TTC549 (cell line): Measurements from ENCODE around the gene TMBIM1.

Source experiments
- FAIRE-seq: peaks from 2 replicates; lab custom pipeline; 2012; peaks lifted over from hg19 to GRCh38; lab: Jason Lieb, UNC

The TMBIM1 gene

GRCh38 chr2:218292048-218293014, at the start of gene TMBIM1:
Gene TMBIM1 (minus strand): TSS chr2:218292503. CDS start chr2:218282141, 10,362 bp downstream.
- no peak for FAIRE-seq

GRCh38 chr2:218341381-218341780, 49.1 kb upstream of the TMBIM1 start:
- no peak for FAIRE-seq

DNA sequence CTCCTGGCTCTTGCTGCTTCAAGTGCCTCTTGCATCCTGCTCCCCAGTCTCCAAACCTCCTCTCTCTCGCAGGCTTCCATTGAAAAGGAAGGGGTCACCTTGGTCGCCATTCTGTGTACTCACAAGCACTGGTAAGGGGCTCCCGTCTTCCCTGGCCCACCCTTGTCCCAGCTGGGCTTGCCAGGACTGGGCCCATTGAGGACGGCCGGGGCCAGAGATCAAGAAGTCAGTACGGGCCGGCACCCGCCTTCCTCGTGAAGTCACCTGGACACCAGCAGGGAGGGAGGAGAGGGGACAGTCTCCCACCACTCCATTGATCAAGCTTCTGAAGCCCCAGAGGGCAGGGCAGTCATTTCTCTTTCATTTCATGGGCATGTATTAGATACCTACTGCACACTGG, 48.4 kb upstream of the TMBIM1 start:
- FAIRE-seq, result no peak

DNA sequence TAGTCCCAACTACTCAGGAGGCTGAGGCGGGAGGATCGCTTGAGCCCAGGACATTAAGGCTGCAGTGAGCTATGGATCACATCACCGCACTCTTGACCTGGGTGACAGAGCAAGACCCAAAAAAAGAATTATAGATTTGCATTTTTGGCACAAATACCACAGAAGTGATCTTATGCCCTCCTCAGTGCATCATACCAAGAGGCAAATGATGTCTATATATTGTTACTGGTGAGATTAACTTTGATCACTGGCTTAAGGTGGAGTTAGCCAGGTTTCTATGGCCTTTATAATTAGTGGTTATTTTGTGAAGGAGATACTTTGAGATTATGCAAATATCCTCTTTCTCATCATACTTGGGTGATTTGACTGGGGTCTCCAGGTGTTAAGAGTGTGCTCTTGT, 42.2 kb upstream of the TMBIM1 start:
- no peak for FAIRE-seq

- no peak for FAIRE-seq
Observed at GRCh38 chr2:218332920-218333645, 40.8 kb upstream of the TMBIM1 start.

GRCh38 chr2:218332288-218332687, 40.0 kb upstream of the TMBIM1 start:
- no peak for FAIRE-seq

- no peak for FAIRE-seq
Observed at GRCh38 chr2:218331745-218332144, 39.4 kb upstream of the TMBIM1 start.

GRCh38 chr2:218329826-218330593, 37.7 kb upstream of the TMBIM1 start:
- no peak for FAIRE-seq

GRCh38 chr2:218329027-218329825, 36.9 kb upstream of the TMBIM1 start:
- FAIRE-seq, result no peak

DNA sequence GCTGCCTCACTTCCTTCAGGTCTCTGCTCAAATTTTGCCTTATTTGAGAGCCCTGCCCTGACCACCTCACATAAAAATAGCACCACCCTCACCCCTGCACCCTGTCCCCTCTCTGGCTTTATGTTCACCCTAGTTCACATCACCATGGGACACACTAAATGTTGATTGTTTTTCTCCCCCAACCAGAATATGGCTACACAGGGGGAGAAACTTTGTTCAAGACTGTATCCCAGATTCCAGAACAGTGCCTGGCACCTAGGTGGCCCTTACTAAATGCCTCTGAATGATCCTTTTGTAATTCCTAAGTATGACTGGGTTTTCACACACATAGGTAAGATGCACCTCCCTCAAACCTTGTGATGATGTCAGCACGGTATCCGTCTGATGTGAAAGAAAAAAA, 36.0 kb upstream of the TMBIM1 start:
- no peak for FAIRE-seq

DNA sequence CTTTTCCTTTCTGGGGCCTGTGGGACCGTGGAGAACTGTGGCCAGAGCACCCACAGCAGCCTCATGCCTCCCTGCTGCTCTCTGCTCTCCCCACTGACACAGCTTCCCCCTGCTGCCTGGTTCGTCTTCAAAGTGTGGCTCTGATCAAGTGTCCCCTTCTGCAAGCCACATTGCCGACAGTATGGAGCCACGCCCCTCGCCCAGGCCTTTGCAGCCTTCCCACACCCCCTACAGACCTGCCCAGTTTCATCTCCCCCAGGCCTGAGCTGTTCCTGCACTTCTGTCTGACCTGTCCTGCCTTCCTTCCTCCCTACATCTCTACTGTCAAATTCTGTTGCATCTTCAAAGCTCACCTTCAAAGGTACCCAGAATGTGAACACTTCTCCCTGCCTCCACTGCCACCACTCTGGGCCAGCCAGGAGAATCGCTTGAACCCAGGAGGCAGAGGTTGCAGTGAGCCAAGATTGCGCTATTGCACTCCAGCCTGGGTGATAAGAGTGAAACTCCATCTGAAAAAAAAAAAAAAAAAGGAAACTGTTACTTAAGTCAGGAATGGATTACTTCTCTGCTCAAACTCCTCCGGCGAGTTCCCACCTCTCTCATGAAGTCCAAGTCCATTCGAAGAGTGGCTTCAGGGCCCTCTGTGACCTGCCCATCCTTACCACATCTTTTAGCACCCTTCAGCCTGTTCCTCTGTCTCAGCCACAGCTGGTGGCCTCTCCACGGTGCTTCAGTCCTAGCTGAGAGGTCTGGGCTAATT, 35.3 kb upstream of the TMBIM1 start:
- FAIRE-seq, result no peak

GRCh38 chr2:218326315-218326714, 34.0 kb upstream of the TMBIM1 start:
- FAIRE-seq, result no peak

DNA sequence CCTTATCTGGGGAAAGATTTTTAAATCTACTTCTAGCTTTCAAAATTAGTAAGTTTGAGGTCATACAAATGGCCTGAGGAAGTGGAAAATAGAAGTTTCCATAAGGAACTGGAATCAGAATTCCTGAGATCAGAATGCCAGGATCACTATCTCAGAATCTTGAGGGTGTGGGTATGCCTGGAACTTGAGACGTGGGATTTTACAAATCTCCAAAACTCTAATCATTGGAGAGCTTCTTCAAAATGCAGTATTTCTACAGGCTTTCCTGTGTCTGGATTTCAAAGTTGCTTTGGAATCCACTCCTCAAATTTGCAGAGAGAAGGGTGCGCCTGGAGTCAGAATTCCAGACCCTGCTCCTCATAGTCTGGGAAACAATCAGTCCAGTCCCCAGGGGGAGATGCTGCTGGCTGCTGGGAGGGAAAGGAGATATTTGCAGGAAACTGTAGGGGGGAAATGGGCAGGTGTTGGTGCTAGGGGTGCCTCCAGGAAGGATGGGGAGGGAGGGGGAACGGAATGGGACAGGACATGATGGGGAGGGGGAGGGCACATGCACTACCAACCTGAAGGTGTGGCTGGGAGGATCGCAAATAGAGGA, 33.4 kb upstream of the TMBIM1 start:
- no peak for FAIRE-seq

DNA sequence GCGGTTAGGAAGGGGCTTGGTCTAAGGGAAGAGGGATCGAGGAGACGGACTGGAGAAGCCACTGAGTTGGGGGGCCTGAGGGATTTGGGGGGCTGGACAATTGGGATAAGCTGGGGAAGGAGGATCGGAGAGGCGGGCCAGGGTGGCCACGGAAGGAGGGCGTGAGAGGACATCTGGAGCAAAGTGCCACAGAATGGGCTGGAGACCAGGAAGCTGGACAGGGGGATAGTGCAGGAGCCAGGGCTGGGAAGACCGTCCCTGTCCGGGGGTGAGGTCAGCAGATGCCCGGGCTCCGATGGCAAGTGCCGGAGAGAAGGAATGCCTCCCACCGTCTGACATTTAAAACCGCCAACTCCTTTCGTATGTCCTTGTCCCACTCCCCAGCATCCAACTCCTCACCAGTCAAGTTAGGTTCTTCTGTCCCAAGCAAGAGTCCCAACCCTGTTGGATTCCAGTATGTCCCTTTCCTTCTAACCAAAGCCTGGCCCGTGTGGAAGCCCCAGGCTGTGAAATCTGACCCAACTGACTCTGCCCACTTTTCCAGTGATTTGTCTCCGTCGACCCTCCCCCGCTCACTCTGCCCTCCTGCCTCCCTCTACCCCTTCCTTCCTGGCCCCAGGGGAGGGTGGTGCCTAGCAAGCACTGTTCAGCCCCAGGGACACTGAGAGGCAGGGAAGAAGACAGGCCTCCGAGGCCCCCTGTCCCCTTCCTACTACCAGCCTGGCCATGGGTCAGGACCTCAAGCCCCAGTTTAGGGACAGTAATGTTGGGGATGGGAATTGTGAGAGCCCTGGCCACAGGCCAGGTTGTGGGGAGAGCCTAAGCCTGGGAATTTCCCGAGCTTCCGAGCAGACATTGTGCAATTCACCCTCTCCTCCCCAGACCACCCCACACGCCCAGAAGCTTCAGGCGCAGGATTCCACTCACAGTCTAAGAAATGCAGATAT, 31.5 kb upstream of the TMBIM1 start:
- FAIRE-seq, result no peak

DNA sequence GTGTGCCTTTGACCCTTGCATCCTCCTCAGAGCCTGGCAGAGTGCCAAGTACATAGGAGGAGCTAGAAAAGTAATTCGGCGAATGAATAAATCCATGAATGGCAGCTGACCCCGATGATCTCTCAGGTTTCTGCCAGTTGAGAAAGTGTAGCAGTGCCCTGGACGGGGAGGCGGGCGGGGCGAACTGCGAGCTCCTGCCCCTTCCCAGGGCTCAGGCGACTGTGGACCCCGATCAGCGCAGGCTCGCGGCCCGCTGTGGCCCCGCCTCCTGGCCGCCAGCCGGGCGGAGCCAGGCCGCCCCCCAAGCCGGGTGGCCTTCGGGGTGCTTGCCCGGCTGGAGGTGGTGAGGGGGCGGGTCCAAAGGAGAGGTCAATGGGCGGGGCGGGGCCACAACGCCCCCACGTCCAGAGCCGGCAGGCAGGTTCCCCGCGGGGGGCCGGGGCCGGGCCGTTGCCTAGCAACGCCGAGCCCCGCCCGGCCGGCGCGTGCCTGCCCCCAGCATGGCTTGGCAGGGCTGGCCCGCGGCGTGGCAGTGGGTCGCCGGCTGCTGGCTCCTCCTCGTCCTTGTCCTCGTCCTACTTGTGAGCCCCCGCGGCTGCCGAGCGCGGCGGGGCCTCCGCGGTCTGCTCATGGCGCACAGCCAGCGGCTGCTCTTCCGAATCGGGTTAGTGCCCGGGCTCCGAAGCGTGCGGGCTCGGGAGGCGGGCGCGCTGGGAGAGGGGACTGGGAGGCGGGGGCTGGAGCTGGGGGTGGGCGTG, 30.6 kb upstream of the TMBIM1 start:
- FAIRE-seq, result no peak

DNA sequence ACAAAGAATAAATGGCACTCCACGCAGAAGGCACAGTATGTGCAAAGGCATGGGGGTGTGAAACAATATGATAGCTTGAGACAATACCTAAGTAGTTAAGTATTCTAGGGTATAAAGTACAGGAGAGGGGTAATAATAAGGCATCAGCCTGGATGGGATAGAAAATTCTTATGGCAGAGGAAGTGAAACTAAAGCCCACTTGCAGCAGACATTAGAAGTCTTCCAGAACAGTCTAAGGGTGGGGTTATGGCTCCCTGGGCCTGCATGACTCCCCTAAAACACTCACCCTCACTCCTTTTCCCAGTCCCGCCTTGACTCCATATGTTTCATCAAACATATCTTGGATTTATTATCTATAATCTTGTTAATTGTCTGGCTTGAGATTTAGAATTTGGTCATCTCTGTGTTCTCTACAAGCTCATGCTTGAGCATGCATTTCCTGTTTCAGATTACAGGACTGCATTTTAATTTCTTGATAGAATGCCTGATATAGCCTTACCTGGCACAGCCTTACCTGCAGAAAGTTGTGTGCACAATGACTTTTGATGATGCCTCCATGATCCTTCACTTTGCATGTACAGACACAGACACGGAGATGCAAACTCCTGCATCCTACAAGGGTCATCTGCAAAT, 28.5 kb upstream of the TMBIM1 start:
- no peak for FAIRE-seq

DNA sequence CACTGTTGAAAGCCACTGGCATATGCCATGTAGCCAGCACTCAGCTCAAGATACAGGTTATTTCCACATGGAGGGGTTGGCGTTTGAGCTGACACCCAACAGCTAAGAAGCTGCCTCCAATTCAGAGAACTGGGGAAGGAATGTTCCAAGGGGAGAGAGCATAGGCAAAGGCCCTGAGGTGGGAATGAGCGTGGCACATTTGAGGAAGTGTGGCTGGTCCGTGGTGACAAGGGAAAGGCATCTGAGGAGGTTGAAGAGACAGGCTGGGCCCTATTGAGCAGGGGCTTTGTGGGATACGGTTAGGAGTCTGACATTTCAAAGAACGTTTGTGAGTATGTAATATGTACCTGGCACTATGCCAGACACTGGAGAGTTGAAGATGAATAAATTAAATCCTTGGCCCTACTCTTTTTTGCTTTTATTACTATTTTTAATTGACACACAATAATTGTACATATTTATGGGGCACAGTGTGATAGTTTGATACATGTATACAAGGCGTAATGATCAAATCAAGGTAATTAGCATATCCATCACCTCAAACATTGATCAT, 27.6 kb upstream of the TMBIM1 start:
- no peak for FAIRE-seq

DNA sequence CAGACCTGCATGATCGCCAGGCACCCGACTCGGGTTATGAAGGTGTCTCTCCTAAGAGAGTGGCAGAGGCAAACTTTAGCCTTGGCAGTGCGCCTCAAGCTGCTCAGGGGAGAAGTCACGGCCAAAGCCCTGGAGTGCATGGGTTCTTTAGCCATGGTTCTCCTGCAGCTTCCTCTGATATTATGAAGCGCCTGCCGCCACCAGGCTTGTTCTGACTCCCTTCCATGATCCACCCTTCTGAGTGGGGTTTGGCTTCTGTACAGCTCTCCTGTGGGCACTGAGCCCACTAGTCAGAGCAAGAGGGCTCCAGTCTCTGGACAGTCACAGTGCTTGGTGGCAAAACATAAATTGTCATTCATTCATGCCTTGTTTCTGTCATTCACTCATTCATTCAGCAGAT, 25.9 kb upstream of the TMBIM1 start:
- FAIRE-seq, result no peak
